GM19023 (cell line): ENCODE results near the gene DEPP1.

ENCODE experiments used
- ATAC-seq: cut with Tn5 transposase; IDR thresholded peaks from one replicate; pipeline ENCODE4 v1.9.1; 2021; ENCODE audit warnings: mild to moderate bottlenecking, moderate library complexity; ENCODE audit not compliant: unreplicated experiment

The DEPP1 gene

GRCh38 chr10:44980309-44981171 lies 1.9 kb upstream of the DEPP1 start:
- no peak for ATAC-seq

GRCh38 chr10:44979281-44980191 lies 927 bp upstream of the DEPP1 start:
- no peak for ATAC-seq

GRCh38 chr10:44978213-44978569 lies 418 bp downstream of the DEPP1 start:
- no peak for ATAC-seq

GRCh38 chr10:44977287-44978212 lies 1.1 kb downstream of the DEPP1 start:
- ATAC-seq = no peak

GRCh38 chr10:44976352-44977198 lies 2.0 kb downstream of the DEPP1 start:
- ATAC-seq = no peak

- ATAC-seq = no peak
These were observed 2.9 kb downstream of the DEPP1 start for GRCh38 chr10:44975431-44976331.

- ATAC-seq = peak; percentile 68
These were observed 3.8 kb downstream of the DEPP1 start for GRCh38 chr10:44974628-44975430.

GRCh38 chr10:44974082-44974627 lies 4.5 kb downstream of the DEPP1 start:
- no peak for ATAC-seq

- peak; percentile 22 for ATAC-seq
These were observed 5.1 kb downstream of the DEPP1 start for GRCh38 chr10:44973323-44974081.

- no peak for ATAC-seq
These were observed 5.7 kb downstream of the DEPP1 start for GRCh38 chr10:44972874-44973306.

- ATAC-seq = no peak
These were observed 6.5 kb downstream of the DEPP1 start for GRCh38 chr10:44971935-44972757.

- ATAC-seq = no peak
These were observed 7.2 kb downstream of the DEPP1 start for GRCh38 chr10:44971434-44971833.

GRCh38 chr10:44970812-44971395 lies 7.7 kb downstream of the DEPP1 start:
- no peak for ATAC-seq

- no peak for ATAC-seq
These were observed 8.8 kb downstream of the DEPP1 start for GRCh38 chr10:44969854-44970253.

GRCh38 chr10:44968500-44969400 lies 9.9 kb downstream of the DEPP1 start:
- no peak for ATAC-seq
